ENCODE measurements around the gene FAM20C. TPM values are rescaled to one million over a fixed set of nuclear protein-coding genes. Genes with fewer than 3 reads are reported as not detected.

FAM20C gene
- total RNA-seq, 1 experiment from 2014 or later: 62.4 TPM

GRCh38 chr7:271266-272107 is 79.1 kb downstream of the FAM20C start:
- peaks cover 3% of the 10 kb centered on the region; the same call in 1 of the 2 replicates for H3K4me1 ChIP-seq (ENCODE audit: control insufficient read depth, insufficient read depth, low read length)
- CTCF ChIA-PET: interaction anchor here (0.8 kb wide), 1 partner anchor 118 kb away, joined by 3 read pairs; no protein-coding TSS in a partner anchor
- H3K4me3 ChIP-seq (ENCODE audit: low read depth in 2 of 2, low read length in 2 of 2): no peak overlapping the region
- no TSS peak for BruUV-seq (replicated peaks)
- H3K36me3 ChIP-seq (ENCODE audit: control insufficient read depth, insufficient read depth, low read length): no peaks in the 10 kb centered on the region
- TF ChIP-seq CTCF (IDR thresholded peaks at IDR 0.05) (no peak), POLR2AphosphoS5 (IDR thresholded peaks at IDR 0.05; ENCODE audit: low read depth, low read length) (no peak), TCF7L2 (IDR thresholded peaks at IDR 0.05; ENCODE audit: low read depth, low read length) (no peak), SIN3A (IDR thresholded peaks at IDR 0.05; ENCODE audit: borderline replicate concordance, insufficient read depth, low read depth, low read length) (no peak), REST (IDR thresholded peaks at IDR 0.05; ENCODE audit: insufficient read depth in 1 of 2, low read depth in 2 of 2, low read length in 1 of 2) (no peak)
- POLR2A ChIA-PET: no interaction called here
- in situ Hi-C loops (cut with HindIII; ENCODE audit: low pct_unique_long_range_greater_than_20kb, low sequenced_read_pairs) (no loop called here), intact Hi-C loops (cut with micrococcal nuclease; ENCODE audit: unreplicated experiment) (no loop called here)
- ATAC-seq (no peak), DNase-seq (ENCODE audit: low read depth, low spot score) (no peak)
- H3K27me3 ChIP-seq (ENCODE audit: control insufficient read depth, insufficient read depth, low read length): peaks cover 7% of the 10 kb centered on the region; the same call in 1 of the 2 replicates
- H3K27ac ChIP-seq (ENCODE audit: low read length): no peak overlapping the region
- no peaks in the 10 kb centered on the region for H3K9me3 ChIP-seq (ENCODE audit: control insufficient read depth, insufficient read depth, low read depth, low read length)

- ChIA-PET POLR2A (no interaction called here), CTCF (interaction anchor here (0.8 kb wide), 1 partner anchor 119 kb away, joined by 3 read pairs; no protein-coding TSS in a partner anchor)
- no peak for ATAC-seq
- Histone ChIP-seq H3K4me1 (ENCODE audit: control insufficient read depth, insufficient read depth, low read length) (no peaks in the 10 kb centered on the region; the same call in 1 of the 2 replicates), H3K27ac (ENCODE audit: low read length) (no peak overlapping the region), H3K27me3 (ENCODE audit: control insufficient read depth, insufficient read depth, low read length) (peaks cover 7% of the 10 kb centered on the region; the same call in 1 of the 2 replicates), H3K9me3 (ENCODE audit: control insufficient read depth, insufficient read depth, low read depth, low read length) (no peaks in the 10 kb centered on the region), H3K4me3 (ENCODE audit: low read depth in 2 of 2, low read length in 2 of 2) (no peak overlapping the region), H3K36me3 (ENCODE audit: control insufficient read depth, insufficient read depth, low read length) (no peaks in the 10 kb centered on the region)
- TF ChIP-seq CTCF (IDR thresholded peaks at IDR 0.05) (no peak), REST (IDR thresholded peaks at IDR 0.05; ENCODE audit: insufficient read depth in 1 of 2, low read depth in 2 of 2, low read length in 1 of 2) (no peak), SIN3A (IDR thresholded peaks at IDR 0.05; ENCODE audit: borderline replicate concordance, insufficient read depth, low read depth, low read length) (no peak)
- DNase-seq (ENCODE audit: low read depth, low spot score): no peak
- intact Hi-C loops (cut with micrococcal nuclease; ENCODE audit: unreplicated experiment) (no loop called here), in situ Hi-C loops (cut with HindIII; ENCODE audit: low pct_unique_long_range_greater_than_20kb, low sequenced_read_pairs) (no loop called here)
- no TSS peak for BruUV-seq (replicated peaks)
Measured at GRCh38 chr7:272108-272615, 79.8 kb downstream of the FAM20C start.

All from Panc1 (cell line).